Fibroblast of lung (primary cell): ENCODE data around the gene TMEM123. TPM values are rescaled to one million over a fixed set of nuclear protein-coding genes. Genes with fewer than 3 reads are reported as not detected.

Source experiments
- DNase-seq, 2 donors: peaks; one replicate each; pipeline versions ENCODE4 v3.0.0 to v3.0.0-alpha.2; 2010; ENCODE audit warnings: low read depth in 2 of 2
- H2AFZ ChIP-seq: 2 replicates; pipeline ENCODE4 v1.5.1; 2012; ENCODE audit warnings: low read length, control low read depth, inconsistent platforms
- H3K27ac ChIP-seq: 2 replicates; pipeline ENCODE4 v1.5.1; 2011; ENCODE audit warnings: low read length, control low read depth; ENCODE audit not compliant: insufficient read depth
- H3K27me3 ChIP-seq: 2 replicates; pipeline ENCODE4 v1.5.1; 2011; ENCODE audit warnings: mild to moderate bottlenecking, low read length; ENCODE audit not compliant: control insufficient read depth, insufficient read depth
- H3K36me3 ChIP-seq: 2 replicates; pipeline ENCODE4 v1.5.1; 2011; ENCODE audit warnings: low read length; ENCODE audit not compliant: control insufficient read depth, insufficient read depth
- H3K4me1 ChIP-seq: 2 replicates; pipeline ENCODE4 v1.5.1; 2011; ENCODE audit warnings: low read length; ENCODE audit not compliant: control insufficient read depth, insufficient read depth; ENCODE audit errors: extremely low read depth
- H3K4me2 ChIP-seq: 2 replicates; pipeline ENCODE4 v1.5.1; 2011; ENCODE audit warnings: low read length, control low read depth; ENCODE audit not compliant: insufficient read depth; ENCODE audit errors: extremely low read depth
- H3K4me3 ChIP-seq, 4 experiments: fragments of 200-600 bp in 1 of 4; sonication (generic) in 1 of 4; replicated peaks in 1 of 4; 2 replicates each; pipeline ENCODE4 v1.5.1; 2011 to 2016; ENCODE audit warnings: low read length in 4 of 4, low read depth in 3 of 4, mild to moderate bottlenecking in 3 of 4, control low read depth in 2 of 4, inconsistent platforms in 1 of 4, mixed read lengths in 1 of 4; ENCODE audit not compliant: insufficient read depth in 1 of 4; ENCODE audit errors: control extremely low read depth in 1 of 4
- H3K79me2 ChIP-seq: 2 replicates; pipeline ENCODE4 v1.5.1; 2012; ENCODE audit warnings: mild to moderate bottlenecking, low read length, inconsistent platforms; ENCODE audit not compliant: control insufficient read depth, insufficient read depth
- H3K9ac ChIP-seq: 2 replicates; pipeline ENCODE4 v1.5.1; 2011; ENCODE audit warnings: mild to moderate bottlenecking, low read length, control low read depth; ENCODE audit not compliant: insufficient read depth
- H3K9me3 ChIP-seq: 2 replicates; pipeline ENCODE4 v1.5.1; 2012; ENCODE audit warnings: low read depth, low read length; ENCODE audit not compliant: control insufficient read depth, insufficient read depth
- H4K20me1 ChIP-seq: 2 replicates; pipeline ENCODE4 v1.5.1; 2011; ENCODE audit warnings: low read length; ENCODE audit not compliant: control insufficient read depth, insufficient read depth; ENCODE audit errors: extremely low read depth
- CTCF ChIP-seq, 2 donors: IDR thresholded peaks in 1 of 2; conservative IDR thresholded peaks in 1 of 2; 1 replicate in 1 of 2; 2 replicates in 1 of 2; pipeline ENCODE4 v1.5.1; 2011 to 2012; ENCODE audit warnings: low read length in 2 of 2, control low read depth in 1 of 2, inconsistent platforms in 1 of 2, low read depth in 1 of 2, mild to moderate bottlenecking in 1 of 2
- EZH2 ChIP-seq: IDR thresholded peaks from 2 replicates; pipeline ENCODE4 v1.5.1; 2012; ENCODE audit warnings: low read length, control low read depth, mild to moderate bottlenecking; ENCODE audit errors: missing control alignments
- polyA plus RNA-seq, 2 donors: library from polyadenylated mRNA; depleted of rRNA in 1 of 2; stranded (reverse) in 1 of 2; unstranded in 1 of 2; fragments of >200 nt; gene quantifications; 2 replicates each; pipeline ENCODE4 v1.2.1, GENCODE V29; 2011 to 2012; ENCODE audit warnings: missing spikeins in 1 of 2
- total RNA-seq: library from RNA; depleted of rRNA; stranded (reverse); fragments of >200 nt; gene quantifications from 2 replicates; pipeline ENCODE4 v1.2.1, GENCODE V29; 2014

Gene TMEM123
- total and polyA plus RNA-seq, 2 donors (not counting 1 experiment from before 2014, with no cell fraction given): 127 to 355 TPM

GRCh38 chr11:102451041-102451680 lies 1.4 kb downstream of the TMEM123 start:
- peaks cover 15% of the 10 kb centered on the region for H3K4me1 ChIP-seq
- TF ChIP-seq EZH2: no peak
- no peak for TF ChIP-seq CTCF (conservative IDR thresholded peaks at IDR 0.05 in 1 of 2, IDR thresholded peaks at IDR 0.05 in 1 of 2; ENCODE audit: low read depth in 1 of 2, low read length in 2 of 2)
- H3K27ac ChIP-seq: peak overlapping the region; percentile 87
- peak overlapping the region; percentile 86 for H3K4me2 ChIP-seq
- peak overlapping the region; percentile 42 for H2AFZ ChIP-seq
- no peaks in the 10 kb centered on the region for H4K20me1 ChIP-seq
- H3K9me3 ChIP-seq: no peaks in the 10 kb centered on the region
- H3K79me2 ChIP-seq: peaks cover 36% of the 10 kb centered on the region
- H3K4me3 ChIP-seq: peak overlapping the region; percentile 83 to 91 (median 88)
- no peaks in the 10 kb centered on the region for H3K36me3 ChIP-seq
- no peaks in the 10 kb centered on the region for H3K27me3 ChIP-seq
- H3K9ac ChIP-seq: peak overlapping the region; percentile 76
- DNase-seq: no peak

GRCh38 chr11:102449651-102450570 lies 2.7 kb downstream of the TMEM123 start:
- Histone ChIP-seq H4K20me1 (no peaks in the 10 kb centered on the region), H3K9me3 (no peaks in the 10 kb centered on the region), H3K9ac (no peak overlapping the region), H3K4me3 (peak overlapping the region in 1 of 4 experiments; percentile 91), H3K27ac (no peak overlapping the region), H2AFZ (no peak overlapping the region), H3K27me3 (no peaks in the 10 kb centered on the region), H3K79me2 (peaks cover 39% of the 10 kb centered on the region), H3K4me1 (peaks cover 15% of the 10 kb centered on the region), H3K36me3 (peaks cover 2% of the 10 kb centered on the region), H3K4me2 (peak overlapping the region; percentile 86)
- no peak for TF ChIP-seq EZH2
- TF ChIP-seq CTCF (conservative IDR thresholded peaks at IDR 0.05 in 1 of 2, IDR thresholded peaks at IDR 0.05 in 1 of 2; ENCODE audit: low read depth in 1 of 2, low read length in 2 of 2): no peak
- DNase-seq: peak in 1 of 2 donors; percentile 24

GRCh38 chr11:102448869-102449224 lies 3.7 kb downstream of the TMEM123 start:
- H3K9me3 ChIP-seq: no peaks in the 10 kb centered on the region
- no peak overlapping the region for H2AFZ ChIP-seq
- H3K4me1 ChIP-seq: peaks cover 15% of the 10 kb centered on the region
- H3K27ac ChIP-seq: no peak overlapping the region
- no peak for DNase-seq
- H3K9ac ChIP-seq: no peak overlapping the region
- H3K4me2 ChIP-seq: no peak overlapping the region
- H3K79me2 ChIP-seq: peaks cover 39% of the 10 kb centered on the region
- TF ChIP-seq EZH2 (no peak), CTCF (conservative IDR thresholded peaks at IDR 0.05 in 1 of 2, IDR thresholded peaks at IDR 0.05 in 1 of 2; ENCODE audit: low read depth in 1 of 2, low read length in 2 of 2) (no peak)
- peaks cover 2% of the 10 kb centered on the region for H3K36me3 ChIP-seq
- H3K27me3 ChIP-seq: no peaks in the 10 kb centered on the region
- no peak overlapping the region for H3K4me3 ChIP-seq
- H4K20me1 ChIP-seq: no peaks in the 10 kb centered on the region
